HG03097 (cell line): Measurements from ENCODE around the gene SLC44A1.
A peak's percentile ranks its signal among the peaks of the same experiment; 100 is the strongest.

Source experiments
- ATAC-seq: cut with Tn5 transposase; IDR thresholded peaks from one replicate; pipeline ENCODE4 v1.9.1; 2021; ENCODE audit not compliant: unreplicated experiment, low FRiP score

SLC44A1 gene

GRCh38 chr9:105330201-105330600 is 85.8 kb downstream of the SLC44A1 start:
- peak; percentile 26 for ATAC-seq

GRCh38 chr9:105330755-105331154 is 86.3 kb downstream of the SLC44A1 start:
- ATAC-seq = peak; percentile 42

- ATAC-seq = peak; percentile 36
Measured at GRCh38 chr9:105331160-105331559, 86.7 kb downstream of the SLC44A1 start.

- ATAC-seq = no peak
Measured at GRCh38 chr9:105331755-105332154, 87.3 kb downstream of the SLC44A1 start.

- no peak for ATAC-seq
Measured at GRCh38 chr9:105332471-105332870, 88.0 kb downstream of the SLC44A1 start.

GRCh38 chr9:105333076-105333475 is 88.6 kb downstream of the SLC44A1 start:
- no peak for ATAC-seq

- ATAC-seq = no peak
Measured at GRCh38 chr9:105333811-105334210, 89.4 kb downstream of the SLC44A1 start.

- no peak for ATAC-seq
Measured at GRCh38 chr9:105338308-105338707, 93.9 kb downstream of the SLC44A1 start.

- ATAC-seq = no peak
Measured at GRCh38 chr9:105339849-105340248, 95.4 kb downstream of the SLC44A1 start.

GRCh38 chr9:105341434-105342146 is 97.1 kb downstream of the SLC44A1 start:
- peak; percentile 51 for ATAC-seq

GRCh38 chr9:105342147-105342505 is 97.7 kb downstream of the SLC44A1 start:
- no peak for ATAC-seq

- no peak for ATAC-seq
Measured at GRCh38 chr9:105344283-105344682, 99.8 kb downstream of the SLC44A1 start.

- no peak for ATAC-seq
Measured at GRCh38 chr9:105345626-105346025, 101.2 kb downstream of the SLC44A1 start.

- ATAC-seq = no peak
Measured at GRCh38 chr9:105346273-105346672, 101.8 kb downstream of the SLC44A1 start.

GRCh38 chr9:105354448-105354847 is 110.0 kb downstream of the SLC44A1 start:
- no peak for ATAC-seq

GRCh38 chr9:105355781-105356180 is 111.3 kb downstream of the SLC44A1 start:
- ATAC-seq = peak; percentile 53

- peak; percentile 77 for ATAC-seq
Measured at GRCh38 chr9:105357937-105358336, 113.5 kb downstream of the SLC44A1 start.

GRCh38 chr9:105359892-105360291 is 115.4 kb downstream of the SLC44A1 start:
- no peak for ATAC-seq

- ATAC-seq = no peak
Measured at GRCh38 chr9:105360344-105360743, 115.9 kb downstream of the SLC44A1 start.

- ATAC-seq = no peak
Measured at GRCh38 chr9:105361873-105362272, 117.4 kb downstream of the SLC44A1 start.

GRCh38 chr9:105362470-105362869 is 118.0 kb downstream of the SLC44A1 start:
- ATAC-seq = no peak

GRCh38 chr9:105363837-105364236 is 119.4 kb downstream of the SLC44A1 start:
- no peak for ATAC-seq

GRCh38 chr9:105369911-105370310 is 125.5 kb downstream of the SLC44A1 start:
- ATAC-seq = no peak
